ENCODE measurements around the gene DISC1.
"Not testable (repeated sequence)": the region's sequence is repeated elsewhere in the genome, so short reads cannot be mapped to it uniquely, and the experiment has no call there.

The DISC1 gene

DNA sequence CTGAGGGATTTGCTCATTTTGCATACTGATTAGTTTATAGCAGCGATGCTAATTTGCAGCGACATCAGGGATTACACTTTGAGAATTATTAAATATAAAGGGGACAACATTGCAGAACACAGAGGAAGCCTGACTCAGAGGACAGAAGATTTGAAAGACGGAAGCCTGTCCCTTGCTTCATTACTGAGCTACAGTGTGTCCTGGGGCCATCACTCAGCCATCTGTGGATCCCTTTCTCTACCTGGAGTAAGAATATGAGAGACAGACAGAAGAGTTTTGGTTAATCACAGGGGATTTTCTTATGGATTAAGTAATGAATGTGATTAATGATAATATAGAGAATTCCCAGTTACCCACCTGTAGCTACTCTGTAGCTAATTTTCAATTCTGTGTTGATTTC lies 134.7 kb downstream of the DISC1 start:
- ChIA-PET POLR2A (no interaction called here), CTCF (no interaction called here)
- TF ChIP-seq CTBP1 (IDR thresholded peaks at IDR 0.05; ENCODE audit: borderline replicate concordance) (no peak), FOXK2 (IDR thresholded peaks at IDR 0.05) (no peak), BHLHE40 (IDR thresholded peaks at IDR 0.05; ENCODE audit: borderline replicate concordance) (no peak), ELF4 (IDR thresholded peaks at IDR 0.05) (no peak), SP1 (IDR thresholded peaks at IDR 0.05) (no peak), FOXM1 (IDR thresholded peaks at IDR 0.05; ENCODE audit: borderline replicate concordance) (no peak), FOXA1 (IDR thresholded peaks at IDR 0.05) (no peak), NFRKB (IDR thresholded peaks at IDR 0.05) (no peak), ZNF384 (IDR thresholded peaks at IDR 0.05) (no peak), ARNT (IDR thresholded peaks at IDR 0.05) (no peak), HDGF (IDR thresholded peaks at IDR 0.05; ENCODE audit: borderline replicate concordance) (no peak), L3MBTL2 (conservative IDR thresholded peaks at IDR 0.05) (no peak), SUZ12 (IDR thresholded peaks at IDR 0.05) (no peak), TARDBP (IDR thresholded peaks at IDR 0.05) (no peak), LEF1 (IDR thresholded peaks at IDR 0.05; ENCODE audit: borderline replicate concordance) (no peak)
- TF ChIP-seq, protein P1, sequence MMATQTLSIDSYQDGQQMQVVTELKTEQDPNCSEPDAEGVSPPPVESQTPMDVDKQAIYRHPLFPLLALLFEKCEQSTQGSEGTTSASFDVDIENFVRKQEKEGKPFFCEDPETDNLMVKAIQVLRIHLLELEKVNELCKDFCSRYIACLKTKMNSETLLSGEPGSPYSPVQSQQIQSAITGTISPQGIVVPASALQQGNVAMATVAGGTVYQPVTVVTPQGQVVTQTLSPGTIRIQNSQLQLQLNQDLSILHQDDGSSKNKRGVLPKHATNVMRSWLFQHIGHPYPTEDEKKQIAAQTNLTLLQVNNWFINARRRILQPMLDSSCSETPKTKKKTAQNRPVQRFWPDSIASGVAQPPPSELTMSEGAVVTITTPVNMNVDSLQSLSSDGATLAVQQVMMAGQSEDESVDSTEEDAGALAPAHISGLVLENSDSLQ (IDR thresholded peaks at IDR 0.05), result no peak
- no peak for DNase-seq (ENCODE audit: extremely low spot score)

DNA sequence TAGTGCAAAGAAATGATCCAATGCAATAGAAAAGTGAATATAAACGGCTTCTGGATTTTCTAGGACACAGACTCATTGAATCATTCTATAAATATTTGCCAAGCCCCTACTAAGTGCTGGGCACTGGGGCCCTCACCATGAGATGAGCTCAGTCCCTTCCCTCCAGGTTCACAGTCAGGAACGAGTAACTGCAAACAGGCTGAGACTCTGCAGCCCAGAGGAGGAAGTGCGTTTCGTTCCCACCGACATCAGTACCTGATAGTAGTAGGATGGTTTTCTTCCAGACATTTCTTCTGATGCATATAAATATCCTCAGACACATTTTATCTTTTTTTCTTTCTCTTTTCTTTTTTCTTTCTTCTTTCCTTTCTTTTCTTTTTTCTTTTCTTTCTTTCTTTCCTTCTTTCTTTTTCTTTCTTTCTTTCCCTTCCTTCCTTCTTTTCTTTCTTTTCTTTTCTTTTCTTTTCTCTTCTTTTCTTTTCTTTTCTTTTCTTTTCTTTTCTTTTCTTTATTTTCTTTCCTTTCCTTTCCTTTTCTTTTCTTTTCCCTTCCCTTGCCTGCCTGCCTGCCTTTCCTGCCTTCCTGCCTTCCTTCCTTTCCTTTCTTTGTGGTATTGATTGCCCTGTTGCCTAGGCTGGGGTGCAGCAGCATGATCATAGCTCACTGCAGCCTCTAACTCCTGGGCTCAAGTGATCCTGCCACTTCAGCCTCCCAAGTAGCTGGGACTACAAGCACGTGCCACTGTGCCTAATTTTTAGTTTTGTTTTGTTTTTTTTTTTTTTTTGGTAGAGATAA lies 135.4 kb downstream of the DISC1 start:
- ChIA-PET POLR2A (no interaction called here), CTCF (no interaction called here)
- TF ChIP-seq ARNT (IDR thresholded peaks at IDR 0.05) (no peak), ZNF384 (IDR thresholded peaks at IDR 0.05) (no peak), BHLHE40 (IDR thresholded peaks at IDR 0.05; ENCODE audit: borderline replicate concordance) (no peak), NFRKB (IDR thresholded peaks at IDR 0.05) (no peak), CTBP1 (IDR thresholded peaks at IDR 0.05; ENCODE audit: borderline replicate concordance) (no peak), FOXK2 (IDR thresholded peaks at IDR 0.05) (no peak), ELF4 (IDR thresholded peaks at IDR 0.05) (no peak)
- TF ChIP-seq, protein P1 (IDR thresholded peaks at IDR 0.05), result no peak
- no peak for DNase-seq (ENCODE audit: extremely low spot score)

DNA sequence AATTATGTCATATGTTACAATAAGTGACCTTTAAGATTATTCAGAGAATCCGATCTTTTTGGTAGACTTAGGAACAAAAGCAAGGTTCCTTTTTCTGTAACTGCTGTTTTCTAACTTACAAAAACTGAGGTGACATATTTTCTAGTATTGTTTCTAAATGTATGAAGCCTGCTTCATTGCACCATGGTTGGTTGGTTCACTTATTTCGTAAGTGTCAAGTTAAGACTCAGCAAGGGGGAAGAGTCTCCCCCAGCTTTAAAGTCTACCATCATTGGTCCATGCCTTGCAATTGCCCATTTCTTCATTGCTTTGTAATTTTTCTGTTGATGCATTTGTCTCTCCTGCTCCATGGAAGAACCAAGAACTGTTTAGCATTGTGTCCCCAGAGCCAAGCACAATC lies 136.9 kb downstream of the DISC1 start:
- no peak for TF ChIP-seq ARNT (IDR thresholded peaks at IDR 0.05)
- no peak for TF ChIP-seq BHLHE40 (IDR thresholded peaks at IDR 0.05; ENCODE audit: borderline replicate concordance)
- TF ChIP-seq ELF4 (IDR thresholded peaks at IDR 0.05), result no peak
- TF ChIP-seq TARDBP (IDR thresholded peaks at IDR 0.05), result no peak
- TF ChIP-seq LEF1 (IDR thresholded peaks at IDR 0.05; ENCODE audit: borderline replicate concordance), result no peak
- no peak for TF ChIP-seq CTBP1 (IDR thresholded peaks at IDR 0.05; ENCODE audit: borderline replicate concordance)
- ChIA-PET CTCF (no interaction called here), POLR2A (no interaction called here)
- DNase-seq (ENCODE audit: extremely low spot score), result no peak

DNA sequence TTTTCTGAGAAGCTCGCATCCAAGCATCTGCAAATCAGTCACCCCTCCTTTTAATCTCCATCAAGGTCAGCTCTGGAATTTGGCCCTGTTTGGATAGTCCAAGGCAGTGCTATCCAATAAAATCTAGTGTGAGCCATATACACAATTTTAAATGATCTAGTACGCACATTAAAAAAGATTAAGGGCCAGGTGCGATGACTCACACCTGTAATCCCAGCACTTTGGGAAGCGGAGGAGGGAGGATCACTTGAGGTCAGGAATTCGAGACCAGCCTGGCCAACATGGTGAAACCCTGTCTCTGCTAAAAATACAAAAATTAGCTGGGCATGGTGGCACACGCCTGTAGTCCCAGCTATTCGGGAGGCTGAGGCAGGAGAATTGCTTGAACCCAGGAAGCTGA lies 139.2 kb downstream of the DISC1 start:
- POLR2A ChIA-PET; DNase-seq (ENCODE audit: extremely low spot score): not testable (repeated sequence)
- CTCF ChIA-PET, result interaction anchor here (4.0 kb wide), 1 partner anchor 9 kb away, joined by 30 read pairs; no protein-coding TSS in a partner anchor

DNA sequence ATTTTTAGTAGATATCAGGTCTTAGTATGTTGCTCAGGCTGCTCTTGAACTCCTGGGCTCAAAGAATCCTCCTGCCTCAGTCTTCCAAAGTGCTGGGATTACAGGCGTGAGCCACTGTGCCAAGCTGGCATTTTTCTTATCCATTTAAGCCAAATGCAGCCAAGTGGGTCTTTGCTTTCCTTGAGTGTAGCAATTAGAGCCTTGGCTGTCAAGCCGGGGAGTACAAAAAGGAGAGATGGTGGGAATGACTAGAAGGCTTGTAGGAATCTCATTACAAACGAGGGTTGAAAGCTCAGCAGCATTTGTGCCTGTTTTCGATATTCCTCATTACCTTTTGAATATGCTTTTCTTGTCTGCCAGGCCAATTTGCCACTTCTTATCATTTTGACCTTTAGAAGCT lies 140.9 kb downstream of the DISC1 start:
- TF ChIP-seq ZNF384 (IDR thresholded peaks at IDR 0.05), result no peak
- TF ChIP-seq ARNT (IDR thresholded peaks at IDR 0.05), result no peak
- TF ChIP-seq SP1 (IDR thresholded peaks at IDR 0.05), result no peak
- no peak for TF ChIP-seq HDGF (IDR thresholded peaks at IDR 0.05; ENCODE audit: borderline replicate concordance)
- TF ChIP-seq, protein P1 (IDR thresholded peaks at IDR 0.05), result no peak
- TF ChIP-seq BHLHE40 (IDR thresholded peaks at IDR 0.05; ENCODE audit: borderline replicate concordance), result no peak
- no peak for TF ChIP-seq FOXM1 (IDR thresholded peaks at IDR 0.05; ENCODE audit: borderline replicate concordance)
- no peak for TF ChIP-seq FOXK2 (IDR thresholded peaks at IDR 0.05)
- no peak for TF ChIP-seq NFRKB (IDR thresholded peaks at IDR 0.05)
- CTCF ChIA-PET, result interaction anchor here (4.0 kb wide), 1 partner anchor 11 kb away, joined by 30 read pairs; no protein-coding TSS in a partner anchor
- no peak for DNase-seq (ENCODE audit: extremely low spot score)
- POLR2A ChIA-PET, result no interaction called here

DNA sequence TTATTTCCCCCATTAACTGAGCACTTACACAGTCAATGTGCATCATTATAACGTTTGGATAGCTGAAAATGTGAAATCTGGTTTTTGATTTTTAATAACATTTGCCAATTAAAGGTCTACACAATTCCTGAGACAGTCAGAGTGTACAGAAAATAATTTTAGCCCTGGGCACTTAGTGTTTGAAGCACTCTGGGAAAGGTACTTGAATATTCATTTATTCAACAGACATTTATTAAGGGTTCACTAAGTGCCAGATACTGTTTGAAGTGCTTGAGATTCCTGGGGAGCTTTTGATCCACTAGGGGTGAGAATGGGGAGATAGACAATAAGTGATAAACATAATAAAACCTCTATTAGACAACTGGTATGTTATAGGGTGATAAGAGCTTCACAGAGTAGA lies 141.8 kb downstream of the DISC1 start:
- ChIA-PET CTCF (interaction anchor here (4.0 kb wide), 1 partner anchor 12 kb away, joined by 30 read pairs; no protein-coding TSS in a partner anchor), POLR2A (no interaction called here)
- no peak for DNase-seq (ENCODE audit: extremely low spot score)
- TF ChIP-seq HDGF (IDR thresholded peaks at IDR 0.05; ENCODE audit: borderline replicate concordance) (no peak), FOXA1 (IDR thresholded peaks at IDR 0.05) (no peak), SUZ12 (IDR thresholded peaks at IDR 0.05) (no peak), FOXM1 (IDR thresholded peaks at IDR 0.05; ENCODE audit: borderline replicate concordance) (no peak), L3MBTL2 (conservative IDR thresholded peaks at IDR 0.05) (no peak), ELF4 (IDR thresholded peaks at IDR 0.05) (no peak), NFRKB (IDR thresholded peaks at IDR 0.05) (no peak), FOXK2 (IDR thresholded peaks at IDR 0.05) (no peak), SP1 (IDR thresholded peaks at IDR 0.05) (no peak), TARDBP (IDR thresholded peaks at IDR 0.05) (no peak), LEF1 (IDR thresholded peaks at IDR 0.05; ENCODE audit: borderline replicate concordance) (no peak), ARNT (IDR thresholded peaks at IDR 0.05) (no peak), BHLHE40 (IDR thresholded peaks at IDR 0.05; ENCODE audit: borderline replicate concordance) (no peak), ZNF384 (IDR thresholded peaks at IDR 0.05) (no peak), CTBP1 (IDR thresholded peaks at IDR 0.05; ENCODE audit: borderline replicate concordance) (no peak)
- TF ChIP-seq, protein P1 (IDR thresholded peaks at IDR 0.05), result no peak
